ENCODE results near the gene CHST15. TPM values are rescaled to one million over a fixed set of nuclear protein-coding genes. Genes with fewer than 3 reads are reported as not detected.
"Not testable (repeated sequence)": the region's sequence is repeated elsewhere in the genome, so short reads cannot be mapped to it uniquely, and the experiment has no call there.

The CHST15 gene
- total RNA-seq, 5 donors from 2014 or later (not counting 1 experiment from before 2014, with no cell fraction given) = 0.95 to 4.2 (median 1.3) TPM

GRCh38 chr10:124036746-124037145 lies 56.7 kb downstream of the CHST15 start:
- no peak overlapping the region for H3K27ac ChIP-seq (ENCODE audit: low read length)
- H3K4me3 ChIP-seq (ENCODE audit: control insufficient read depth in 1 of 2, extremely low read depth in 1 of 2, low read length in 1 of 2) = no peak overlapping the region
- WGBS (ENCODE audit: insufficient coverage) = no CpG with 5 or more reads among the region's 8 CpGs
- no peaks in the 10 kb centered on the region for H3K36me3 Mint-ChIP-seq
- ChIA-PET CTCF (no interaction called here), POLR2A (no interaction called here)
- peaks cover 11 to 13% (median 11%) of the 10 kb centered on the region in 3 donors for H3K4me1 Mint-ChIP-seq
- H3K27me3 Mint-ChIP-seq = peaks cover 0 to 2% of the 10 kb centered on the region in 2 donors
- H3K27me3 ChIP-seq (replicated peaks in 1 of 2; ENCODE audit: control insufficient read depth in 2 of 2, extremely low read depth in 1 of 2, insufficient read depth in 2 of 2, low read length in 1 of 2) = peaks cover 0 to 34% of the 10 kb centered on the region in 2 experiments
- no peak for DNase-seq
- peaks cover 3 to 18% of the 10 kb centered on the region in 2 experiments for H3K4me1 ChIP-seq (ENCODE audit: control insufficient read depth in 1 of 2, extremely low read depth in 1 of 2, insufficient read depth in 2 of 2, low read length in 2 of 2)
- H3K27ac Mint-ChIP-seq = no peak overlapping the region
- no peaks in the 10 kb centered on the region for H3K9me3 ChIP-seq
- no peak overlapping the region for H3K4me3 Mint-ChIP-seq
- H3K9me3 Mint-ChIP-seq = no peaks in the 10 kb centered on the region
- no peaks in the 10 kb centered on the region for H3K36me3 ChIP-seq (ENCODE audit: control insufficient read depth in 2 of 2, extremely low read depth in 1 of 2, insufficient read depth in 1 of 2, low read length in 1 of 2)
- no peak for ATAC-seq (replicated peaks in 1 of 4)

- ATAC-seq (replicated peaks in 1 of 4) = peak; percentile 56 to 78 (median 62)
- CTCF ChIA-PET = no interaction called here
- no peak overlapping the region for H3K27ac ChIP-seq (ENCODE audit: low read length)
- Mint-ChIP-seq H3K27me3 (peaks cover 2 to 3% of the 10 kb centered on the region in 2 donors), H3K4me3 (peak overlapping the region in 2 of 3 donors; percentile 42 to 75), H3K9me3 (no peaks in the 10 kb centered on the region), H3K36me3 (no peaks in the 10 kb centered on the region), H3K4me1 (peaks cover 11 to 13% (median 11%) of the 10 kb centered on the region in 3 donors), H3K27ac (peak overlapping the region; percentile 11 to 41)
- POLR2A ChIA-PET = no interaction called here
- DNase-seq = peak in 31 of 35 experiments; percentile 2 to 71 (median 18)
- no peaks in the 10 kb centered on the region for H3K9me3 ChIP-seq
- WGBS (ENCODE audit: insufficient coverage) = 17% methylated on average over 21 of the region's 21 CpGs
- peaks cover 3 to 18% of the 10 kb centered on the region in 2 experiments for H3K4me1 ChIP-seq (ENCODE audit: control insufficient read depth in 1 of 2, extremely low read depth in 1 of 2, insufficient read depth in 2 of 2, low read length in 2 of 2)
- no peaks in the 10 kb centered on the region for H3K36me3 ChIP-seq (ENCODE audit: control insufficient read depth in 2 of 2, extremely low read depth in 1 of 2, insufficient read depth in 1 of 2, low read length in 1 of 2)
- peaks cover 0 to 34% of the 10 kb centered on the region in 2 experiments for H3K27me3 ChIP-seq (replicated peaks in 1 of 2; ENCODE audit: control insufficient read depth in 2 of 2, extremely low read depth in 1 of 2, insufficient read depth in 2 of 2, low read length in 1 of 2)
- H3K4me3 ChIP-seq (ENCODE audit: control insufficient read depth in 1 of 2, extremely low read depth in 1 of 2, low read length in 1 of 2) = peak overlapping the region in 1 of 2 donors; percentile 27
Observed at GRCh38 chr10:124035928-124036558, 57.4 kb downstream of the CHST15 start.

- 86% methylated on average over 5 of the region's 6 CpGs for WGBS (ENCODE audit: insufficient coverage)
- Mint-ChIP-seq H3K27me3 (peaks cover 2 to 4% of the 10 kb centered on the region in 2 donors), H3K9me3 (no peaks in the 10 kb centered on the region), H3K4me3 (peak overlapping the region in 2 of 3 donors; percentile 42 to 75), H3K27ac (peak overlapping the region; percentile 11 to 41), H3K36me3 (no peaks in the 10 kb centered on the region), H3K4me1 (peaks cover 11 to 13% (median 11%) of the 10 kb centered on the region in 3 donors)
- DNase-seq (peak in 1 of 35 experiments; percentile 2), ATAC-seq (replicated peaks in 1 of 4) (no peak)
- Histone ChIP-seq H3K27me3 (replicated peaks in 1 of 2; ENCODE audit: control insufficient read depth in 2 of 2, extremely low read depth in 1 of 2, insufficient read depth in 2 of 2, low read length in 1 of 2) (peaks cover 0 to 37% of the 10 kb centered on the region in 2 experiments), H3K9me3 (no peaks in the 10 kb centered on the region), H3K27ac (ENCODE audit: low read length) (no peak overlapping the region), H3K4me3 (ENCODE audit: control insufficient read depth in 1 of 2, extremely low read depth in 1 of 2, low read length in 1 of 2) (peak overlapping the region in 1 of 2 donors; percentile 27), H3K4me1 (ENCODE audit: control insufficient read depth in 1 of 2, extremely low read depth in 1 of 2, insufficient read depth in 2 of 2, low read length in 2 of 2) (peaks cover 3 to 18% of the 10 kb centered on the region in 2 experiments), H3K36me3 (ENCODE audit: control insufficient read depth in 2 of 2, extremely low read depth in 1 of 2, insufficient read depth in 1 of 2, low read length in 1 of 2) (no peaks in the 10 kb centered on the region)
- ChIA-PET CTCF (no interaction called here), POLR2A (no interaction called here)
Observed at GRCh38 chr10:124035306-124035927, 58.0 kb downstream of the CHST15 start.

GRCh38 chr10:124034576-124035305 lies 58.7 kb downstream of the CHST15 start:
- H3K4me1 ChIP-seq (ENCODE audit: control insufficient read depth in 1 of 2, extremely low read depth in 1 of 2, insufficient read depth in 2 of 2, low read length in 2 of 2) = peaks cover 3 to 18% of the 10 kb centered on the region in 2 experiments
- H3K9me3 Mint-ChIP-seq; H3K27ac ChIP-seq (ENCODE audit: low read length); H3K36me3 ChIP-seq (ENCODE audit: control insufficient read depth in 2 of 2, extremely low read depth in 1 of 2, insufficient read depth in 1 of 2, low read length in 1 of 2); H3K9me3 ChIP-seq; CTCF ChIA-PET; H3K27ac Mint-ChIP-seq; POLR2A ChIA-PET; DNase-seq; H3K36me3 Mint-ChIP-seq; H3K4me3 ChIP-seq (ENCODE audit: control insufficient read depth in 1 of 2, extremely low read depth in 1 of 2, low read length in 1 of 2); H3K4me3 Mint-ChIP-seq; ATAC-seq (replicated peaks in 1 of 4); H3K27me3 Mint-ChIP-seq: not testable (repeated sequence)
- 72% methylated on average over 12 of the region's 25 CpGs for WGBS (ENCODE audit: insufficient coverage)
- peaks cover 11 to 13% (median 11%) of the 10 kb centered on the region in 3 donors for H3K4me1 Mint-ChIP-seq
- H3K27me3 ChIP-seq (replicated peaks in 1 of 2; ENCODE audit: control insufficient read depth in 2 of 2, extremely low read depth in 1 of 2, insufficient read depth in 2 of 2, low read length in 1 of 2) = peaks cover 0 to 36% of the 10 kb centered on the region in 2 experiments

GRCh38 chr10:124033887-124034218 lies 59.5 kb downstream of the CHST15 start:
- Mint-ChIP-seq H3K36me3 (no peaks in the 10 kb centered on the region), H3K27me3 (peaks cover 2 to 4% of the 10 kb centered on the region in 2 donors), H3K9me3 (no peaks in the 10 kb centered on the region), H3K27ac (no peak overlapping the region), H3K4me1 (peaks cover 11 to 13% (median 11%) of the 10 kb centered on the region in 3 donors), H3K4me3 (no peak overlapping the region)
- WGBS (ENCODE audit: insufficient coverage) = 100% methylated on average over 3 of the region's 8 CpGs
- no peak for ATAC-seq (replicated peaks in 1 of 4)
- ChIA-PET CTCF (no interaction called here), POLR2A (no interaction called here)
- Histone ChIP-seq H3K27me3 (replicated peaks in 1 of 2; ENCODE audit: control insufficient read depth in 2 of 2, extremely low read depth in 1 of 2, insufficient read depth in 2 of 2, low read length in 1 of 2) (peaks cover 0 to 39% of the 10 kb centered on the region in 2 experiments), H3K4me1 (ENCODE audit: control insufficient read depth in 1 of 2, extremely low read depth in 1 of 2, insufficient read depth in 2 of 2, low read length in 2 of 2) (peaks cover 3 to 18% of the 10 kb centered on the region in 2 experiments), H3K36me3 (ENCODE audit: control insufficient read depth in 2 of 2, extremely low read depth in 1 of 2, insufficient read depth in 1 of 2, low read length in 1 of 2) (no peaks in the 10 kb centered on the region), H3K27ac (ENCODE audit: low read length) (no peak overlapping the region), H3K9me3 (no peaks in the 10 kb centered on the region), H3K4me3 (ENCODE audit: control insufficient read depth in 1 of 2, extremely low read depth in 1 of 2, low read length in 1 of 2) (no peak overlapping the region)
- DNase-seq = no peak

- no peaks in the 10 kb centered on the region for H3K36me3 Mint-ChIP-seq
- peaks cover 11 to 13% (median 11%) of the 10 kb centered on the region in 3 donors for H3K4me1 Mint-ChIP-seq
- peaks cover 3 to 18% of the 10 kb centered on the region in 2 experiments for H3K4me1 ChIP-seq (ENCODE audit: control insufficient read depth in 1 of 2, extremely low read depth in 1 of 2, insufficient read depth in 2 of 2, low read length in 2 of 2)
- DNase-seq (no peak), ATAC-seq (replicated peaks in 1 of 4) (no peak)
- no peaks in the 10 kb centered on the region for H3K36me3 ChIP-seq (ENCODE audit: control insufficient read depth in 2 of 2, extremely low read depth in 1 of 2, insufficient read depth in 1 of 2, low read length in 1 of 2)
- H3K4me3 ChIP-seq (ENCODE audit: control insufficient read depth in 1 of 2, extremely low read depth in 1 of 2, low read length in 1 of 2) = no peak overlapping the region
- H3K9me3 ChIP-seq = no peaks in the 10 kb centered on the region
- peaks cover 2 to 4% of the 10 kb centered on the region in 2 donors for H3K27me3 Mint-ChIP-seq
- ChIA-PET POLR2A (no interaction called here), CTCF (no interaction called here)
- 88% methylated on average over 6 of the region's 15 CpGs for WGBS (ENCODE audit: insufficient coverage)
- H3K27ac ChIP-seq (ENCODE audit: low read length) = no peak overlapping the region
- H3K9me3 Mint-ChIP-seq = no peaks in the 10 kb centered on the region
- peaks cover 0 to 36% of the 10 kb centered on the region in 2 experiments for H3K27me3 ChIP-seq (replicated peaks in 1 of 2; ENCODE audit: control insufficient read depth in 2 of 2, extremely low read depth in 1 of 2, insufficient read depth in 2 of 2, low read length in 1 of 2)
- H3K4me3 Mint-ChIP-seq = no peak overlapping the region
- H3K27ac Mint-ChIP-seq = no peak overlapping the region
Observed at GRCh38 chr10:124032971-124033886, 60.2 kb downstream of the CHST15 start.
